HG02970 (cell line): ENCODE measurements around the gene B3GALNT2.
"Not testable (repeated sequence)": the region's sequence is repeated elsewhere in the genome, so short reads cannot be mapped to it uniquely, and the experiment has no call there.

ENCODE experiments used
- ATAC-seq: cut with Tn5 transposase; IDR thresholded peaks from one replicate; pipeline ENCODE4 v1.9.1; 2021; ENCODE audit warnings: mild to moderate bottlenecking, moderate library complexity, moderate number of reproducible peaks; ENCODE audit not compliant: unreplicated experiment, low FRiP score

B3GALNT2 gene

GRCh38 chr1:235457856-235458255, 46.4 kb downstream of the B3GALNT2 start:
- not testable (repeated sequence) for ATAC-seq

GRCh38 chr1:235455823-235456222, 48.4 kb downstream of the B3GALNT2 start:
- ATAC-seq: no peak

- no peak for ATAC-seq
Measured at GRCh38 chr1:235455097-235455496, 49.2 kb downstream of the B3GALNT2 start.

GRCh38 chr1:235454021-235454420, 50.2 kb downstream of the B3GALNT2 start:
- no peak for ATAC-seq

- no peak for ATAC-seq
Measured at GRCh38 chr1:235450886-235451483, 53.3 kb downstream of the B3GALNT2 start.

GRCh38 chr1:235450433-235450832, 53.8 kb downstream of the B3GALNT2 start:
- ATAC-seq: no peak

GRCh38 chr1:235448616-235449015, 55.6 kb downstream of the B3GALNT2 start:
- no peak for ATAC-seq

- no peak for ATAC-seq
Measured at GRCh38 chr1:235442788-235443429, 61.3 kb downstream of the B3GALNT2 start.

GRCh38 chr1:235441159-235441685, 63.0 kb downstream of the B3GALNT2 start:
- ATAC-seq: no peak

GRCh38 chr1:235434001-235434400, 70.3 kb downstream of the B3GALNT2 start:
- ATAC-seq: no peak

GRCh38 chr1:235430991-235431390, 73.3 kb downstream of the B3GALNT2 start:
- ATAC-seq: no peak

GRCh38 chr1:235429143-235429542, 75.1 kb downstream of the B3GALNT2 start:
- ATAC-seq: no peak

- no peak for ATAC-seq
Measured at GRCh38 chr1:235427447-235427846, 76.8 kb downstream of the B3GALNT2 start.

- ATAC-seq: no peak
Measured at GRCh38 chr1:235426680-235427079, 77.6 kb downstream of the B3GALNT2 start.

GRCh38 chr1:235426143-235426542, 78.1 kb downstream of the B3GALNT2 start:
- ATAC-seq: no peak

- ATAC-seq: no peak
Measured at GRCh38 chr1:235425357-235425756, 78.9 kb downstream of the B3GALNT2 start.

GRCh38 chr1:235424092-235424491, 80.2 kb downstream of the B3GALNT2 start:
- no peak for ATAC-seq

- ATAC-seq: no peak
Measured at GRCh38 chr1:235423214-235423652, 81.0 kb downstream of the B3GALNT2 start.

- ATAC-seq: no peak
Measured at GRCh38 chr1:235421751-235422150, 82.5 kb downstream of the B3GALNT2 start.

- no peak for ATAC-seq
Measured at GRCh38 chr1:235417086-235417697, 87.1 kb downstream of the B3GALNT2 start.

GRCh38 chr1:235416662-235417049, 87.6 kb downstream of the B3GALNT2 start:
- ATAC-seq: no peak
